HepG2 (cell line): ENCODE results near the gene CHEK1. TPM values are rescaled to one million over a fixed set of nuclear protein-coding genes. Genes with fewer than 3 reads are reported as not detected.

Source experiments
- ASH2L ChIP-seq: fragments of 300-600, 200-600 bp; sonication (generic); IDR thresholded peaks from 2 replicates; pipeline ENCODE4 v1.7.0; 2017; ENCODE audit warnings: low read depth, mild to moderate bottlenecking, moderate library complexity, mixed read lengths, low read length; ENCODE audit not compliant: insufficient read length
- ATF4 ChIP-seq, 2 experiments: fragments of 450-650 bp in 1 of 2; sonication (generic) in 1 of 2; formaldehyde crosslinking; IDR thresholded peaks; 2 replicates each; pipeline versions ENCODE4 v1.5.0 to v1.8.0; 2020 to 2022; ENCODE audit warnings: mild to moderate bottlenecking in 1 of 2, missing genetic modification reagents in 1 of 2
- ATF5 ChIP-seq: sonication (generic); formaldehyde crosslinking; IDR thresholded peaks from 2 replicates; pipeline ENCODE4 v1.4.0; 2020; ENCODE audit warnings: mild to moderate bottlenecking, low read depth, missing genetic modification reagents
- GABPA ChIP-seq, 2 experiments: IDR thresholded peaks; 2 replicates each; pipeline ENCODE4 v1.6.1; 2011 to 2016; ENCODE audit warnings: low read depth in 2 of 2, low read length in 1 of 2, missing biosample characterization in 1 of 2, missing genetic modification characterization in 1 of 2
- HMGXB4 ChIP-seq, 2 experiments: sonication (generic) in 1 of 2; formaldehyde crosslinking in 1 of 2; IDR thresholded peaks; 2 replicates each; pipeline versions ENCODE4 v1.4.0 to v1.6.1; 2018 to 2020; ENCODE audit warnings: missing genetic modification reagents in 2 of 2, borderline replicate concordance in 1 of 2, low read depth in 1 of 2, mild to moderate bottlenecking in 1 of 2, missing biosample characterization in 1 of 2
- KLF9 ChIP-seq: IDR thresholded peaks from 2 replicates; pipeline ENCODE4 v1.6.1; 2016; ENCODE audit warnings: low read depth
- KMT2B ChIP-seq: IDR thresholded peaks from 2 replicates; pipeline ENCODE4 v1.6.1; 2016; ENCODE audit warnings: missing genetic modification reagents, missing compliant biosample characterization
- NCOR1 ChIP-seq: fragments of 200-600 bp; sonication (generic); IDR thresholded peaks from 2 replicates; pipeline ENCODE4 v1.7.0; 2017; ENCODE audit warnings: antibody characterized with exemption, low read length, borderline replicate concordance
- POGK ChIP-seq: sonication (generic); formaldehyde crosslinking; conservative IDR thresholded peaks from 2 replicates; pipeline ENCODE4 v1.8.0; 2022; ENCODE audit warnings: mild to moderate bottlenecking, moderate library complexity, missing genetic modification reagents
- SCMH1 ChIP-seq: sonication (generic); formaldehyde crosslinking; IDR thresholded peaks from 2 replicates; pipeline ENCODE4 v1.9.0; 2021; ENCODE audit warnings: missing genetic modification reagents, mild to moderate bottlenecking, borderline replicate concordance
- TGIF2 ChIP-seq: IDR thresholded peaks from 2 replicates; pipeline ENCODE4 v1.6.1; 2016; ENCODE audit warnings: control low read depth, missing compliant biosample characterization
- THAP8 ChIP-seq: sonication (generic); formaldehyde crosslinking; IDR thresholded peaks from 2 replicates; pipeline ENCODE4 v1.5.1; 2020; ENCODE audit warnings: missing genetic modification reagents, mild to moderate bottlenecking, borderline replicate concordance
- ZNF251 ChIP-seq: sonication (generic); formaldehyde crosslinking; IDR thresholded peaks from 2 replicates; pipeline ENCODE4 v1.9.0; 2021; ENCODE audit warnings: mild to moderate bottlenecking, missing genetic modification reagents
- ZNF350 ChIP-seq: sonication (generic); formaldehyde crosslinking; IDR thresholded peaks from 2 replicates; pipeline ENCODE4 v1.4.0; 2020; ENCODE audit warnings: mild to moderate bottlenecking, low read depth, missing genetic modification reagents, borderline replicate concordance
- ZNF354B ChIP-seq: sonication (generic); formaldehyde crosslinking; IDR thresholded peaks from 2 replicates; pipeline ENCODE4 v1.8.0; 2022; ENCODE audit warnings: mild to moderate bottlenecking, missing genetic modification reagents
- ZNF468 ChIP-seq: sonication (generic); formaldehyde crosslinking; IDR thresholded peaks from 2 replicates; pipeline ENCODE4 v1.8.0; 2022; ENCODE audit warnings: mild to moderate bottlenecking, moderate library complexity, missing genetic modification reagents
- ZNF574 ChIP-seq: sonication (generic); formaldehyde crosslinking; IDR thresholded peaks from 2 replicates; pipeline ENCODE4 v1.4.0; 2020; ENCODE audit warnings: missing genetic modification reagents
- ZNF589 ChIP-seq: sonication (generic); formaldehyde crosslinking; conservative IDR thresholded peaks from 2 replicates; pipeline ENCODE4 v1.8.0; 2022; ENCODE audit warnings: mild to moderate bottlenecking, moderate library complexity, missing genetic modification reagents
- ZNF614 ChIP-seq: IDR thresholded peaks from 2 replicates; pipeline ENCODE4 v1.6.1; 2018; ENCODE audit warnings: missing biosample characterization, missing genetic modification reagents, inconsistent platforms, borderline replicate concordance
- polyA plus RNA-seq, 8 experiments: library from polyadenylated mRNA; depleted of rRNA in 3 of 8; stranded (reverse) in 7 of 8; unstranded in 1 of 8; fragments of >200 nt; fragmentation: Illumina TruSeq in 4 of 8; extraction: Trizol in 4 of 8; gene quantifications; 2 replicates each; pipeline versions ENCODE4 v1.2.1 to v1.2.3, GENCODE V29; 2011 to 2016; ENCODE audit warnings: low read depth in 4 of 8, missing spikeins in 1 of 8, mixed read lengths in 1 of 8; ENCODE audit not compliant: insufficient read depth in 1 of 8
- total RNA-seq, 5 experiments: library from RNA; depleted of rRNA; stranded (reverse); fragments of >200 nt; fragmentation: Illumina TruSeq; extraction: Trizol; gene quantifications; 2 replicates each; pipeline ENCODE4 v1.2.3, GENCODE V29; 2016; ENCODE audit warnings: low read depth in 1 of 5

The CHEK1 gene
- total and polyA plus RNA-seq, 2 of the 13 experiments (the other 11 are each of a cell fraction or from before 2014, with no cell fraction given): 17.8 to 83.2 TPM

GRCh38 chr11:125625630-125626287 lies 796 bp downstream of the CHEK1 start (continued):
- TF ChIP-seq ATF5 (no peak), HMGXB4 (CRISPR knock-in tag; IDR thresholded peaks at IDR 0.05; ENCODE audit: borderline replicate concordance in 1 of 2, low read depth in 1 of 2) (peak; percentile 76 to 97), KLF9 (CRISPR knock-in tag) (peak; percentile 21), SCMH1 (CRISPR knock-in tag) (no peak), TGIF2 (CRISPR knock-in tag) (peak; percentile 52), ZNF251 (CRISPR knock-in tag) (no peak), ZNF354B (CRISPR knock-in tag) (peak; percentile 61; the same call in 1 of the 2 replicates), ASH2L (peak; percentile 100), POGK (CRISPR knock-in tag) (peak; percentile 91), ATF4 (CRISPR knock-in tag; IDR thresholded peaks at IDR 0.05) (peak in 1 of 2 experiments; percentile 80; a peak in 2 of 4 replicates), GABPA (IDR thresholded peaks at IDR 0.05; ENCODE audit: low read depth, low read length) (no peak), GABPA (CRISPR knock-in tag; IDR thresholded peaks at IDR 0.05; ENCODE audit: low read depth) (peak; percentile 64), NCOR1 (no peak), KMT2B (CRISPR knock-in tag) (peak; percentile 99), THAP8 (CRISPR knock-in tag) (peak; percentile 72; the same call in 1 of the 2 replicates), ZNF574 (CRISPR knock-in tag) (peak; percentile 97), ZNF614 (peak; percentile 66; the same call in 1 of the 2 replicates), ZNF589 (peak; percentile 97), ZNF468 (CRISPR knock-in tag) (peak; percentile 53; the same call in 1 of the 2 replicates), ZNF350 (CRISPR knock-in tag) (peak; percentile 94)
